AG04449 (cell line): ENCODE measurements around the gene ROCK2.

ENCODE experiments used
- CTCF ChIA-PET: fragments of 350-600 bp; formaldehyde crosslinking; extraction: SDS; loops from one replicate; lab custom pipeline; 2021; ENCODE audit warnings: antibody characterized with exemption; lab: Yijun Ruan, JAX
- POLR2A ChIA-PET: fragments of 400-600, 350-600 bp; formaldehyde crosslinking; extraction: SDS; loops from one replicate; lab custom pipeline; 2020; ENCODE audit warnings: antibody characterized with exemption, inconsistent platforms; lab: Yijun Ruan, JAX
- DNase-seq: peaks from one replicate; pipeline ENCODE4 v3.0.0-alpha.2; 2010; ENCODE audit warnings: low read depth, low spot score
- H3K4me3 ChIP-seq: 2 replicates; pipeline ENCODE4 v1.5.1; 2011; ENCODE audit warnings: low read depth, mild to moderate bottlenecking, control low read depth, low read length
- TF ChIP-seq, protein P1 (sequence below): IDR thresholded peaks from one replicate; pipeline ENCODE4 v1.5.1; 2011; ENCODE audit warnings: mild to moderate bottlenecking, moderate library complexity, low read length, control low read depth, inconsistent platforms; ENCODE audit not compliant: insufficient read depth; ENCODE audit errors: missing control alignments

Gene ROCK2

DNA sequence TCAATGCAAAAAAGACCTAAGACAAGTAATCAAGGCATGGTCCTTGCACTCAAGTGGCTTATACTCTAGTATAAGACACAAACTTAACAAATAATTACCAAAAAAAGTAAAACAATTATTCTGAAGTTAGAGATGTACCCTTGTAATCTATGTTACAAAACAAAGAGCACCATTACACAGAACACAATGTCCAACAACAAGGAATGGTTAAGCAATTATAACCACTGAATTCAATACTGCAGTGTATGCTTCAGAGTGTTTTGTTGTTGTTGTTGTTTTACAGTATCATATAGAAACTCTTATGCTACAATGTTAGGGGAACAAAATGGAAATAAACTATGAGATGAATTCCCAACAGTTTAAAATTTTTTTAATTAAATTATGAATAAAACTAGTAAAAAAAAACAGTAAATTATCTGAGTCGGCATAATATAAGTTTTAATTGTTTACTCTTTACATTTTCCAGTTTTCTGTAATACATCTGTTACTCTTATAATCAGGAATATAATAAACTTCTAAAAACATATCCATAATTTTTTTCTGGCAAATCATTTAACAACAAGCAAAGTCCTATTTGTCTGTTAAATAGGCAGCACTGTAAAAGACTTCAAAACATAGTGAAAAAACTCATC, 29.2 kb downstream of the ROCK2 start:
- no peak for DNase-seq
- CTCF ChIA-PET, result no interaction called here
- POLR2A ChIA-PET, result no interaction called here
- H3K4me3 ChIP-seq, result no peak overlapping the region
- TF ChIP-seq, protein P1, sequence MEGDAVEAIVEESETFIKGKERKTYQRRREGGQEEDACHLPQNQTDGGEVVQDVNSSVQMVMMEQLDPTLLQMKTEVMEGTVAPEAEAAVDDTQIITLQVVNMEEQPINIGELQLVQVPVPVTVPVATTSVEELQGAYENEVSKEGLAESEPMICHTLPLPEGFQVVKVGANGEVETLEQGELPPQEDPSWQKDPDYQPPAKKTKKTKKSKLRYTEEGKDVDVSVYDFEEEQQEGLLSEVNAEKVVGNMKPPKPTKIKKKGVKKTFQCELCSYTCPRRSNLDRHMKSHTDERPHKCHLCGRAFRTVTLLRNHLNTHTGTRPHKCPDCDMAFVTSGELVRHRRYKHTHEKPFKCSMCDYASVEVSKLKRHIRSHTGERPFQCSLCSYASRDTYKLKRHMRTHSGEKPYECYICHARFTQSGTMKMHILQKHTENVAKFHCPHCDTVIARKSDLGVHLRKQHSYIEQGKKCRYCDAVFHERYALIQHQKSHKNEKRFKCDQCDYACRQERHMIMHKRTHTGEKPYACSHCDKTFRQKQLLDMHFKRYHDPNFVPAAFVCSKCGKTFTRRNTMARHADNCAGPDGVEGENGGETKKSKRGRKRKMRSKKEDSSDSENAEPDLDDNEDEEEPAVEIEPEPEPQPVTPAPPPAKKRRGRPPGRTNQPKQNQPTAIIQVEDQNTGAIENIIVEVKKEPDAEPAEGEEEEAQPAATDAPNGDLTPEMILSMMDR, result no peak

DNA sequence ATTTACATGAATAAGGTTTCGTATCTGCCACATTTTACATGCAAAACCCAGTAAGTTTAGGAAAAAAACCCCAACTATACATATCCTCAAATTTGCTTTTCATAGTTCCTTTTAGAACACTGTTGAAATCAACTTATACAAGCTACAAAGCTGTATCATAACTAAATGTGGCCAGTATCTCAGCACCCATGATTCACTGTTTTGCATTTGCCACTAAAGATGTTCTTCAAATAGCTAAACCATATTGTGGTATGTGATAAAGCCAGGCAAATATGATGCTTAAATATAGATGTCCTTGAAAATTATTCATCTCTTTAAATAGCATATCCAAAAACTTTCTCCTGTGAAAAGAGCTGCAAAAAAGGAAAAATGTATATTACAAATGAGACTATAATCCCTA, 29.9 kb downstream of the ROCK2 start:
- no peak overlapping the region for H3K4me3 ChIP-seq
- ChIA-PET CTCF (no interaction called here), POLR2A (no interaction called here)
- no peak for DNase-seq
- TF ChIP-seq, protein P1, result no peak

DNA sequence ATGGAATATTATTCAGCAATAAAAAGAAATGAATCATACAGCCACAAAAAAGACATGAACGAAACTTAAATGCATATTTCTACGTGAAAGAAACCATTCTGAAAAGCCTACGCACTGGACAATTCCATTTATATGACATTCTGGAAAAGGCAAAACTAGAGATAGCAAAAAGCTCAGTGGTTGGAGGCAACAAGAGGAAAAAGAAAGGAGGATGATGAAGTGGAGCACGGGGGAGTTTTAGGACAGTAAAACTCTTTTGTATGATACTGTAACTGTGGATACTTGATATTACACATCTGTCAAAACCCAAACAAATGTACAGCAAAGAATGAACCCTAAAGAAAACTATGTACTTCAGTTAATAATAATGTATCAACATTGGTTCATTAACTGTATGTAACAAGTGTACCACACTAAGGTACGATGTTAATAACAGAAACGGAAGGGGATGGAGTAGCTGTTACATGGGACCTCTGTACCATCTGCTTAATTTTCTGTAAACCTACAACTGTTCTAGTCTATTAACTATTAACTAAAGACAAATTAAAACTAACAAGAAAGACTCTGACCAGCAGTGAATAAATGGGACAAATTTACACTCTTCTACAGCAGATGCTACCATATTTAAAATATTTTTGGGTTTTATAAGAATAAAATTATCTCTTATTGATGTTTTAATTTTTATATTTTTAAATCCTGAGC, 31.5 kb downstream of the ROCK2 start:
- ChIA-PET POLR2A (no interaction called here), CTCF (interaction anchor here (1.5 kb wide), 1 partner anchor 99 kb away, joined by 3 read pairs; no protein-coding TSS in a partner anchor)
- no peak overlapping the region for H3K4me3 ChIP-seq
- TF ChIP-seq, protein P1, result no peak
- no peak for DNase-seq

DNA sequence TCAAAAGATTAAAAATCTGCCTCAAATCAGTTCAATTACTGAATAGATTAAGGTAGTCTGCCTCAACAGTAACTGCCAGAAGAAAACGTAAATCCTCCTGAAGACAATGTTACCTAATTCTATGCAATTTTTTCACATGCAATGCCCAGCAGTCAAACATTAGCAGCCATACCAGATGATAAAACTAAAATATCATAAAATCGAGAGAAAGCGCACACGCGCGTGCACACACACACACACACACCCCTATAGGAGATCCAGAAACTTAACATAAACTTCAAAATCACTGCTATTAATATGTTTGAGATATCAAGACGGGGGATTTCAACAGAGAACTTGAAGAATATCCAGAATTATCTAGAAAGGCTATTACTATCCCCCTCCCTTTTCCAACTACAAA, 32.9 kb downstream of the ROCK2 start:
- H3K4me3 ChIP-seq, result no peak overlapping the region
- CTCF ChIA-PET, result no interaction called here
- no peak for DNase-seq
- TF ChIP-seq, protein P1, result no peak
- POLR2A ChIA-PET, result no interaction called here

DNA sequence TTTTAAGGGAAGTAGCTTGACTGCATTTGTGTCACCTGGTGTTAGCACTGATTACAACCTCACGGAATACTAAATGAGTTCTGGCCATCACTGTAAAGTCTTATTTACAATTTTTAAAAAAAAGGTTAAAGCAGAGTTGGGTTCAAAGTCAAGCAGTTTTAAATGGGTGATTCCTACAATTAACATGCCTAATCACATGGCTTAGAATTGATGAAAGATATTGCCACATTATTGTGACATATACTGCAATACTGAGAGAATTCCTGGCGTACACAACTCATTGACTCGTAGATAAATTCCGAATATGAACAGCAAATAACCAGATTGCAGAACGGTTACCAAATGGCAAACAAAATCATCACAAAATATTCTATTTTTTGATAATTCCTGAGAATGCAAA, 34.2 kb downstream of the ROCK2 start:
- CTCF ChIA-PET, result interaction anchor here (0.7 to 1.7 kb wide), 4 partner anchors 13 to 178 kb away, joined by 3 to 6 read pairs (median 4); no protein-coding TSS in a partner anchor
- POLR2A ChIA-PET, result no interaction called here
- TF ChIP-seq, protein P1, result no peak
- no peak for DNase-seq
- H3K4me3 ChIP-seq, result no peak overlapping the region

DNA sequence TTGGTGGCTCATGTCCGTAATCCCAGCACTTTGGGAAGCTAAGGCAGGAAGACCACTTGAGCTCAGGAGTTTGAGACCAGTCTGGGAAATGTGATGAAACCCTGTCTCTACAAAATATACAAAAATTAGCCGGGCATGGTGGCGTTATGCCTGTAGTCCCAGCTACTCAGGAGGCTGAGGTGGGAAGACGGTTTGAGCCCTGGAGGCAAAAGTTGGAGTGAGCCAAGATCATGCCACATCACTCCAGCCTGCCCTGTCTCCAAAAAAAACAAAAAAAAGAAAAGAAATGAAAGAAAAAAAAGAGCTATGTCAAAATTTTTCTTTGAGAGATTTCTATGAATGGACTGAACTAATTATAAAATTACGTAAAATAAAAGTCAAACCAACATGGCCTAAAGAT, 34.7 kb downstream of the ROCK2 start:
- TF ChIP-seq, protein P1, result no peak
- no peak overlapping the region for H3K4me3 ChIP-seq
- CTCF ChIA-PET, result interaction anchor here (0.7 to 1.7 kb wide), 3 partner anchors 13 to 79 kb away, joined by 3 to 6 read pairs (median 5); no protein-coding TSS in a partner anchor
- no peak for DNase-seq
- POLR2A ChIA-PET, result no interaction called here
